Liver (tissue), 3 donors: ENCODE measurements around the gene WWOX.

ENCODE experiments used
- CTCF ChIP-seq: fragments of 150-350 bp; IDR thresholded peaks from 2 replicates; pipeline ENCODE4 v1.5.1; 2017; ENCODE audit warnings: improper control_type of control experiment, low read depth, low read length; ENCODE audit not compliant: missing input control
- HNF4A ChIP-seq, 2 donors: conservative IDR thresholded peaks; 2 replicates each; pipeline ENCODE4 v1.6.1; 2016; ENCODE audit warnings: antibody characterized with exemption in 2 of 2, mild to moderate bottlenecking in 2 of 2
- MAX ChIP-seq: IDR thresholded peaks from 2 replicates; pipeline ENCODE4 v1.6.1; 2016; ENCODE audit warnings: antibody characterized with exemption
- REST ChIP-seq: IDR thresholded peaks from 2 replicates; pipeline ENCODE4 v1.6.1; 2016; ENCODE audit warnings: antibody characterized with exemption, mild to moderate bottlenecking
- SP1 ChIP-seq: IDR thresholded peaks from 2 replicates; pipeline ENCODE4 v1.6.1; 2018; ENCODE audit warnings: antibody characterized with exemption, mild to moderate bottlenecking
- TAF1 ChIP-seq: conservative IDR thresholded peaks from 2 replicates; pipeline ENCODE4 v1.6.1; 2016; ENCODE audit warnings: antibody characterized with exemption, mild to moderate bottlenecking
- ZBTB33 ChIP-seq: IDR thresholded peaks from 2 replicates; pipeline ENCODE4 v1.6.1; 2016; ENCODE audit warnings: antibody characterized with exemption
- donor health status: healthy.
- donor health status: healthy.

GRCh38 chr16:78780808-78781207 is 681.4 kb downstream of the WWOX start:
- TF ChIP-seq HNF4A (conservative IDR thresholded peaks at IDR 0.05) (no peak), TAF1 (no peak), CTCF (no peak), SP1 (no peak), MAX (no peak), REST (no peak), ZBTB33 (no peak)
